IPS DF 6.9 (cell line): Measurements from ENCODE around the gene DST.

Experiments used
- DNase-seq: peaks from one replicate; pipeline ENCODE4 v3.0.0-alpha.2; 2013; ENCODE audit warnings: low read depth, low spot score
- H3K27ac ChIP-seq: one replicate; pipeline ENCODE4 v1.5.1; 2013; ENCODE audit warnings: low read length, control low read depth
- H3K27me3 ChIP-seq: 2 replicates; pipeline ENCODE4 v1.6.1; 2013; ENCODE audit warnings: mild to moderate bottlenecking, low read length; ENCODE audit not compliant: control insufficient read depth, insufficient read depth
- H3K36me3 ChIP-seq: 2 replicates; pipeline ENCODE4 v1.6.1; 2013; ENCODE audit warnings: low read length; ENCODE audit not compliant: control insufficient read depth, insufficient read depth
- H3K4me1 ChIP-seq: 2 replicates; pipeline ENCODE4 v1.6.1; 2013; ENCODE audit warnings: low read length; ENCODE audit not compliant: control insufficient read depth, insufficient read depth
- H3K4me3 ChIP-seq: 2 replicates; pipeline ENCODE4 v1.5.1; 2013; ENCODE audit warnings: mild to moderate bottlenecking, low read length
- H3K9me3 ChIP-seq: 2 replicates; pipeline ENCODE4 v1.6.1; 2013; ENCODE audit warnings: low read length, inconsistent platforms; ENCODE audit not compliant: control insufficient read depth, insufficient read depth
- WGBS: extraction: QIAGEN DNeasy Blood & Tissue Kit; methylation state at CpG from one replicate; pipeline ENCODE4 v1.1.7; 2013; ENCODE audit warnings: mixed read lengths, missing lambda C conversion rate; ENCODE audit not compliant: insufficient read length, insufficient coverage; 5-methylcytosine and 5-hydroxymethylcytosine counted together

Gene DST

DNA sequence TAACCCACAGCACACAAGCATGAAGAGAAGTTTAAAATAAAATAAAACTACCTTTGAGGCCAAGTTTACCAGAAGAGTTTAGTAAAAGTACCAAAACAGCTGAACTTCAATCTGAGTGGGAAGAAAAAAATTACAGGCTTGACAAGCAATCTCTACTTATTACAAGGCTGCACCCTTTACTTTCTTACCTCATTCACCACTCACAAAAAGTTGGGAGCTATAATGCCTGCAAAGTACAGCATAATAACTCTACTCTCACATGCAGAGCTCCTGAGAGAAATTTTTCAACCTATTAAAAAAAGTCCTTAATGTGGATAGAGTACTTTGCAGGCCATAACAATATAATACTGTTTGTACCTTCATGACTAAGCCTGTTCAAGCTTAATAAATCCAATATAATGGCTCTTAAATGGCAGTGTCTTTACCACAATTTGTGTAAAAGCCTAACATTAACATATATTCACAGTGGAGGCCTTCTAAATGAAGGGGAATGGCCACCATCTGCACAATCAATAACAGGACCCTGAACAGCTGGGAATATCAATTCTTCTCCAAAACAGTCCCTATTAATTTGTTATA is 103.1 kb downstream of the DST start:
- H3K36me3 ChIP-seq, result no peaks in the 10 kb centered on the region
- H3K4me3 ChIP-seq, result no peak overlapping the region
- no peaks in the 10 kb centered on the region for H3K27me3 ChIP-seq
- peaks cover 1% of the 10 kb centered on the region; the same call in 1 of the 2 replicates for H3K4me1 ChIP-seq
- H3K9me3 ChIP-seq, result no peaks in the 10 kb centered on the region
- DNase-seq, result no peak
- H3K27ac ChIP-seq, result no peak overlapping the region

DNA sequence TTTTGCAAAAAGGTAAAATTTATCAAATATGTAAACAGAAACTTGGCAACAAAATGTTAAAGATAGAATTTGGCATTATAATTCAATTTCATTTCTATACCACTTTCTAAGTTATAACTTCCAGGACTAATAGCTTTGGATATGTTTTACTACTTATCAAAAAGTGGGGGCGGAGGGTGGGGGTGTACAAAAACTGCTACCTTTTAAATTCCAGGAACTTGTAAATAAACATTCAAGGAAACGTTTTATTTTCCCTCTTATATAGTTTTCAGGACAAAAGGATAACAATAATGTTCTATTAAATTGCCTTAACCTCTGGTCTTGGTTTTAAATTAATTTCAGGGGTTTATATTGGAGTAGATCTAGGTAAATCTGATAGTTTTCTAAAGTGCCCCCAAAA is 103.8 kb downstream of the DST start:
- Histone ChIP-seq H3K4me1 (peaks cover 1% of the 10 kb centered on the region; the same call in 1 of the 2 replicates), H3K4me3 (no peak overlapping the region)
- no CpG with 5 or more reads among the region's 2 CpGs for whole genome bisulfite sequencing

DNA sequence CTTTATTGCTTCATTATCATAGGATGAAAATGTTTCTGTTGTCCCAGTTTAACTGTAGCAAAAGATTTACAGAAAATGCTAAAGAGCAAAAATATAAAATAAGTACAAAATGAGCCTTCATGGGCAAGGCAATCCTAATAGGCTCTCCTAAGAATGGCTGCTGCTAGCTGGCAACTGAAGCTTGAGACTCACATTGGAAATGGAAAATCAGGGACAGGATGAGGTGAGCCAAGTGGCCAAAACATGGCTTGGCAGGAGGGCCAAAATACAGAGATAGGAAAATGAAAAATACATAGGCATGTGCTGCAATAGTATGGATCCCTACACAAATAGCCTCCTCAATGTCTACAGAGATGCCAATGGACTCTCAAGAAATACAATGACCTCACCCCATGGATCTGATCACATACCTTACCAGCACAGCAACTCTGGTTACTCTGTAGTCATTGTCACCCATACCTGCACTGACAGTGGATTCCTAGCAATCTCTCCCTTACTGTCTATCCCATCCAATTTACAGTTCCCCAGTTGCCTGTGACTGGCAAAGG is 105.4 kb downstream of the DST start:
- H3K9me3 ChIP-seq, result no peaks in the 10 kb centered on the region
- no peaks in the 10 kb centered on the region for H3K27me3 ChIP-seq
- no peaks in the 10 kb centered on the region for H3K36me3 ChIP-seq
- no peak overlapping the region for H3K27ac ChIP-seq
- H3K4me1 ChIP-seq, result peaks cover 1% of the 10 kb centered on the region; the same call in 1 of the 2 replicates
- no peak for DNase-seq
- H3K4me3 ChIP-seq, result no peak overlapping the region

More for the DNA sequence above, 103.8 kb downstream of the DST start:
- no peaks in the 10 kb centered on the region for H3K27me3 ChIP-seq
- no peaks in the 10 kb centered on the region for H3K9me3 ChIP-seq
- no peak for DNase-seq
- H3K36me3 ChIP-seq, result no peaks in the 10 kb centered on the region
- H3K27ac ChIP-seq, result no peak overlapping the region

DNA sequence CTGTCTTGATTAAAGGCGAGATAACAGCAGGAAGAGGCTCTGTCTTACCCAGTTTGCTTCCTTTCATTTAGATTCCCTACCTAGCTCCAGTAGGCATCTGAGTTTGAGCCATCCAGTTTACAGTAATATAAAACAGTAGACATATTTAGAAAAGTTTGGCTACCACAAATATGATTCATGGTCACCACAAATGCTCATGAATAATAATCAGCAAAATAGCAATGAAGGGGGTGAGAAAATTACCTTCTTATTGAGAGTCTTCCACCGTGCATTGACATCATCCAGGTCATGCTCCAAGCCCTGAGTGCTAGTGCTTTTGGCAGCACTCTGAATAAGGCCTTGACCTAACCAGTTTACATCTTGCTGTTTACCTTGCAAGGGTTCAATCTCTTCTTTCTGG is 106.2 kb downstream of the DST start:
- Histone ChIP-seq H3K4me3 (no peak overlapping the region), H3K36me3 (no peaks in the 10 kb centered on the region), H3K27me3 (no peaks in the 10 kb centered on the region), H3K4me1 (peaks cover 1% of the 10 kb centered on the region; the same call in 1 of the 2 replicates), H3K27ac (no peak overlapping the region), H3K9me3 (no peaks in the 10 kb centered on the region)
- no CpG with 5 or more reads among the region's 2 CpGs for WGBS
- no peak for DNase-seq

DNA sequence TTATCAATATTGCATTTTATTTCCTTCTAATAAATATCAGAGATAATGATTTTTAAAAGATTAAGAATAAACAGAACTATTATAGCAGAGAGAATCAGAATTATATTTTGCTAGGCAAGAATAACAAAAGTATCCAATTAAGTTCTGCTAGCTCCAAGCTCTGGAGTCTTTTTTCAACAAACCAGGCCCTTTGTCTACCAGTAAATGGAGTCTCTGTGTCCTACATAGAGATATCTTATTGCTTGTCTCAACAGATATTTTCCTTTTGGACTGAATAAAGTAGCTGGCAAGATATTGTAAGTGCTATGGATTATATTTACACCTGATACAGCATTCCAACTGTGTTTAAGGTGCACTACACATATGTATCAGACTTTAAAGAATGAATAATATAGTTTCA is 107.1 kb downstream of the DST start:
- H3K36me3 ChIP-seq, result no peaks in the 10 kb centered on the region
- H3K4me3 ChIP-seq, result no peak overlapping the region
- DNase-seq, result no peak
- peaks cover 1% of the 10 kb centered on the region; the same call in 1 of the 2 replicates for H3K4me1 ChIP-seq
- H3K27ac ChIP-seq, result no peak overlapping the region
- H3K27me3 ChIP-seq, result no peaks in the 10 kb centered on the region
- no peaks in the 10 kb centered on the region for H3K9me3 ChIP-seq

DNA sequence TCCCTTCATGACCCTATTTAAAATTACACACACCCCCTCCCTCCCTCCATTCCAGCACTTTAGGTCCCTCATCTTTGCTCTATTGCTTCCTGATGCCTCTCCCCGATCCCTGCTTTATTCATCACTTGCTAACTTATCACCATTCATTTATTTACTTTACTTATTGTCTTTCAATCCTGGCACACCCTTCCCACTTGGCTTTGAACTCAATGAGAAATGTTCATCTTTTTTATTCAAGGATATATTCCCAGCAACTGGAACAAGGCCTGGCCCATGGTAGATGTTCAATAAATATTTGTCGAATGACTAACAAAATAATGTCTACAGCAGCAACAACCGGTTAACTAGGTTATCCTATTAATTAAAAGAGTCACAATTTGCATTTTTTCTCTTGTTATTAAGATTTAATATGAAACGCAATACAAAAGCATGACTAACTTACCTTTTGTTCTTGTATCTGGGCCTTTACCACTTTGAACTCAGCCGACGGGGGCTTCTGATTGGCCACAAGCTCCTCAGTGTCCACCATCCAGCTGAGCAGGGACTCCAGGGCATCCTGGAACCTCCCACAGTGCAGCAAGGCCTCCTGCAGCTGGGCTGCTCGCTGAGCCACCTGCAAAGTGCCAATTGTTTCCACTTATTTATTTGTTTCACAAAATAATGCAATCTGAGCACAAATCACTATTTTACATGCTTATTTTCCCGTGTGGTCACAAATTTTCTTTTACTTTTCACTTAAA is 107.8 kb downstream of the DST start:
- no peaks in the 10 kb centered on the region for H3K9me3 ChIP-seq
- WGBS, result 100% methylated on average over 1 of the region's 8 CpGs
- DNase-seq, result peak; percentile 25
- no peak overlapping the region for H3K27ac ChIP-seq
- H3K4me1 ChIP-seq, result peaks cover 1% of the 10 kb centered on the region; the same call in 1 of the 2 replicates
- H3K36me3 ChIP-seq, result no peaks in the 10 kb centered on the region
- H3K4me3 ChIP-seq, result no peak overlapping the region
- H3K27me3 ChIP-seq, result no peaks in the 10 kb centered on the region

DNA sequence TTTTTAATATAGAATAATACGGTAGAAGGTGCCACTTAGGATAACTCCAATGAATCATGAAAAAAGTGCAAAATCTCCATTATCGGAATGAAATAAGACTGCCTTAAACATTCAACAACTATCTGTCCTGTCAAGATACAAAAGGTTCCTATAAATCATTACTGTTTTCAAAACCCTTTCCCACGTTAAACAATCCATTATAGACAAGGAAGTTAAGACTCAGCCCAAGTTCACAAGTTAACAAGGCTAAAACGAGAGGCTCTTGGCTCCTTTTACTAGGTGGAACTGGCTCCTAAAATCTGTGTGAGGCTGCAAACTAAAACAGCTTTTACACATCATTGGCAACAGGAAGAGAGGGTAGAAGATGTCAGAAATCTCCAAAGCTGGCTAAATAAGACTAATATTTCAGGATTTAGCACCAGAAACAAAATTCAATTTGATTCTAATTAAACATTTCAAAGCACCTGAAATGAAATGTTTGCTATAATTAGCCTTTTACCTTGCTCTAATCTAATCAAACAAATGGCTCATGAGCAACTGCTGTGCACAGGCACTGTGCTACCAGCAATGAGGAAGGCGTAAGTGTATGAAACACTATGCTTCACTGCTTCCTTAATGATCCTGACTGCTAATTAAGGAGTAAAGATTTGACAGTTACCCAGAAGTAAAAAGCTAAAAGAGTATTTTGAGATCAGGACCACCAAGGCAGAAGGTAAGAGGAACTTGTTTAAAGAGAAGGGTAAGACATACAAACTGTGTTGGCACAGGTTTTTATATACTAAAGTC is 109.7 kb downstream of the DST start:
- Histone ChIP-seq H3K27ac (no peak overlapping the region), H3K9me3 (no peaks in the 10 kb centered on the region), H3K4me3 (no peak overlapping the region), H3K27me3 (no peaks in the 10 kb centered on the region), H3K36me3 (no peaks in the 10 kb centered on the region), H3K4me1 (peaks cover 1% of the 10 kb centered on the region; the same call in 1 of the 2 replicates)
- no CpG with 5 or more reads among the region's 5 CpGs for WGBS
- DNase-seq, result no peak

DNA sequence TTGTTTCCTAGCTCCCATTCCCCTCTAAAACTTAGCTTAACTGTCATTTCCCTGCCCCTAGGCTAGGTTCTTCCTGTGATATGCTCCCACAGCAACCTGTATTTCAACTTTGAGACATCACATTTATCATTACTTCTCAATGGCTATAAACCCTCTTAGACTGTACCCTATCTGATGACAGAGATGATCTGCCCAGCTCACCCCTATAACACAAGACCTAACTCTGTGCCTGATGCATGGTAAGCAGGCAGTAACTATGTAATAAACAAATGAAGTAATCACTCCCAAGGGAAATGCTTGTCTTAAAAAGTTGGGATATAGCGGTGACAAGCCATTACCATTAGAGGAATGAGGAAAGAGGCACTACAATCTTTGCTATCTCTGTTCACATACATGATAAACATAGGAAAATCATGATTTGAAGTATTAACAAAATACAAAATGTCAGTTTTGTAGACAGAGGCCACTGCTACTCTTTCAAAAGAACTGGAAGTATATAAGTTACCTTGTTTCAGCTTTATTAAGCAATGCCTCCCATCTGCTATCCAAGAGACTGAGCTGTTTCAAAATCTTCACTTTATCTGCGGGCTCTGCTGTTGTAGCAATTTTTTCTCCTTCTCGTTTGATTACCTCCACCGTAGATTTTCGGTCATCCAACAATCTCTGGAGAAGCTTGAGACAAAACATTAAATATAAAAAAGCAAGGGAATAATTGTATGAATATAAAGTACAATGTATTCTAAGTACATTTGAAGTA is 110.7 kb downstream of the DST start:
- no peaks in the 10 kb centered on the region for H3K27me3 ChIP-seq
- H3K4me3 ChIP-seq, result no peak overlapping the region
- WGBS, result no CpG with 5 or more reads among the region's 5 CpGs
- H3K9me3 ChIP-seq, result no peaks in the 10 kb centered on the region
- no peak for DNase-seq
- H3K4me1 ChIP-seq, result peaks cover 1% of the 10 kb centered on the region; the same call in 1 of the 2 replicates
- H3K27ac ChIP-seq, result no peak overlapping the region
- H3K36me3 ChIP-seq, result no peaks in the 10 kb centered on the region

DNA sequence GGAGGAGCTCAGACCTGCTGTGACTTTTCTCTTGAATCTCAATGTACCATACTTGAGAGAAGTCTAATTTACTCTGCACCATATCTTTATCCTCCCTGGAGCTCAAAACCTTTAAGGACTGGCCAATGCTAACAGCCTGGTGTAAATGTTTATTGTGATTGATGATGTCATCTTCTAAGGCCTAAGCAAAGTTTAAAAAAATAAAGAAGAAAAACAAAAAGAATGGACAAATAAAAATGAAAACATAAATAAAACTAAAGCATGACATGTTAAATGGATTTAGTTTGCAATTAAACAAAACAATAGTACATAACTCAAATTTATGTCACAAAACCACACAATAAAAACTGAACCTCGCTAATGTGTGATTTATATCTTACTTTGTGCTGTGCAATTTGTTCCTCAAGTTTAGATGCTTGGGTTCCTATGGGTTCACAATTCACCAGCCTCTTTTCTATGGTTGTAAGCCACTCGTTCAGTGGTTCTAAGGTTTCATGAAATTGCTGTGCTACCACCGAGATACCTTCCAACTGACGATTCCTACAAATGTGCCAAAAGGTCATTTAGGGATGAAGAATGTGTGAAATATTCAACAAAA is 113.0 kb downstream of the DST start:
- Histone ChIP-seq H3K27ac (no peak overlapping the region), H3K27me3 (no peaks in the 10 kb centered on the region), H3K4me3 (no peak overlapping the region), H3K36me3 (no peaks in the 10 kb centered on the region), H3K4me1 (0 out of 2 replicates have a peak, but pooled peaks cover 2% of the 10 kb centered on the region), H3K9me3 (no peaks in the 10 kb centered on the region)
- WGBS, result no CpG with 5 or more reads among the region's 4 CpGs
- no peak for DNase-seq
